ENCODE results near the gene SNTB2. TPM values are rescaled to one million over a fixed set of nuclear protein-coding genes. Genes with fewer than 3 reads are reported as not detected.

The SNTB2 gene
- total RNA-seq, 1 donor from 2014 or later, result 36.1 TPM

- ATAC-seq, result no peak
Observed at GRCh38 chr16:69302301-69302700, 115.3 kb downstream of the SNTB2 start.

GRCh38 chr16:69306031-69306430 is 119.1 kb downstream of the SNTB2 start:
- ATAC-seq (no peak), DNase-seq (no peak)
- Histone ChIP-seq H3K27me3 (ENCODE audit: low read depth) (no peaks in the 10 kb centered on the region), H3K9me3 (no peaks in the 10 kb centered on the region), H3K4me1 (peaks cover 5% of the 10 kb centered on the region), H3K4me3 (no peak overlapping the region), H3K27ac (no peak overlapping the region), H3K36me3 (peaks cover 29% of the 10 kb centered on the region)
- no peak for TF ChIP-seq CTCF (IDR thresholded peaks at IDR 0.05)
- intact Hi-C loops (cut with DNase I), result no loop called here

More at GRCh38 chr16:69302301-69302700, 115.3 kb downstream of the SNTB2 start:
- DNase-seq, result no peak
- peaks cover 8% of the 10 kb centered on the region for H3K4me1 ChIP-seq
- peaks cover 47% of the 10 kb centered on the region for H3K36me3 ChIP-seq
- H3K27me3 ChIP-seq (ENCODE audit: low read depth), result no peaks in the 10 kb centered on the region
- H3K9me3 ChIP-seq, result no peaks in the 10 kb centered on the region
- intact Hi-C loops (cut with DNase I), result no loop called here
- H3K4me3 ChIP-seq, result no peak overlapping the region
- H3K27ac ChIP-seq, result no peak overlapping the region
- TF ChIP-seq CTCF (IDR thresholded peaks at IDR 0.05), result no peak

GRCh38 chr16:69307091-69307490 is 120.1 kb downstream of the SNTB2 start:
- Histone ChIP-seq H3K9me3 (no peaks in the 10 kb centered on the region), H3K27ac (no peak overlapping the region), H3K36me3 (peaks cover 18% of the 10 kb centered on the region), H3K4me1 (peaks cover 9% of the 10 kb centered on the region), H3K27me3 (ENCODE audit: low read depth) (no peaks in the 10 kb centered on the region), H3K4me3 (no peak overlapping the region)
- no peak for TF ChIP-seq CTCF (IDR thresholded peaks at IDR 0.05)
- no peak for DNase-seq
- intact Hi-C loops (cut with DNase I), result no loop called here
- no peak for ATAC-seq

GRCh38 chr16:69307856-69308255 is 120.9 kb downstream of the SNTB2 start:
- Histone ChIP-seq H3K27me3 (ENCODE audit: low read depth) (no peaks in the 10 kb centered on the region), H3K27ac (no peak overlapping the region), H3K9me3 (no peaks in the 10 kb centered on the region), H3K4me1 (peaks cover 16% of the 10 kb centered on the region), H3K36me3 (peaks cover 16% of the 10 kb centered on the region), H3K4me3 (no peak overlapping the region)
- TF ChIP-seq CTCF (IDR thresholded peaks at IDR 0.05), result no peak
- ATAC-seq, result no peak
- intact Hi-C loops (cut with DNase I), result no loop called here
- DNase-seq, result no peak

- no peak for ATAC-seq
- no peak for TF ChIP-seq CTCF (IDR thresholded peaks at IDR 0.05)
- intact Hi-C loops (cut with DNase I), result no loop called here
- Histone ChIP-seq H3K27ac (no peak overlapping the region), H3K27me3 (ENCODE audit: low read depth) (no peaks in the 10 kb centered on the region), H3K9me3 (no peaks in the 10 kb centered on the region), H3K4me1 (peaks cover 23% of the 10 kb centered on the region), H3K4me3 (no peak overlapping the region), H3K36me3 (peaks cover 15% of the 10 kb centered on the region)
- DNase-seq, result no peak
Observed at GRCh38 chr16:69309316-69309715, 122.4 kb downstream of the SNTB2 start.

All from lower lobe of right lung (tissue), 2 donors.